HG03108 (cell line): ENCODE measurements around the gene AGRP.

Experiments used
- ATAC-seq: cut with Tn5 transposase; IDR thresholded peaks from one replicate; pipeline ENCODE4 v1.9.1; 2021; ENCODE audit warnings: moderate library complexity; ENCODE audit not compliant: unreplicated experiment

The AGRP gene

GRCh38 chr16:67463691-67464090, 19.7 kb downstream of the AGRP start:
- ATAC-seq = no peak

- ATAC-seq = no peak
These were observed 20.3 kb downstream of the AGRP start for GRCh38 chr16:67463059-67463458.

GRCh38 chr16:67462279-67462655, 21.1 kb downstream of the AGRP start:
- no peak for ATAC-seq

GRCh38 chr16:67461600-67462278, 21.6 kb downstream of the AGRP start:
- no peak for ATAC-seq

- no peak for ATAC-seq
These were observed 22.4 kb downstream of the AGRP start for GRCh38 chr16:67460961-67461360.

GRCh38 chr16:67460168-67460567, 23.2 kb downstream of the AGRP start:
- ATAC-seq = no peak

GRCh38 chr16:67459861-67460150, 23.5 kb downstream of the AGRP start:
- no peak for ATAC-seq

GRCh38 chr16:67459066-67459860, 24.1 kb downstream of the AGRP start:
- ATAC-seq = no peak

GRCh38 chr16:67458121-67458641, 25.2 kb downstream of the AGRP start:
- ATAC-seq = no peak

- ATAC-seq = no peak
These were observed 25.7 kb downstream of the AGRP start for GRCh38 chr16:67457611-67458010.

- ATAC-seq = no peak
These were observed 26.8 kb downstream of the AGRP start for GRCh38 chr16:67456391-67457081.

GRCh38 chr16:67454852-67455251, 28.5 kb downstream of the AGRP start:
- no peak for ATAC-seq

- no peak for ATAC-seq
These were observed 29.2 kb downstream of the AGRP start for GRCh38 chr16:67454104-67454503.

GRCh38 chr16:67451704-67452435, 31.5 kb downstream of the AGRP start:
- no peak for ATAC-seq

GRCh38 chr16:67451061-67451703, 32.2 kb downstream of the AGRP start:
- ATAC-seq = no peak

- ATAC-seq = no peak
These were observed 33.6 kb downstream of the AGRP start for GRCh38 chr16:67449739-67450138.

- no peak for ATAC-seq
These were observed 34.0 kb downstream of the AGRP start for GRCh38 chr16:67449336-67449735.

GRCh38 chr16:67448580-67448979, 34.8 kb downstream of the AGRP start:
- ATAC-seq = no peak

GRCh38 chr16:67447508-67448076, 35.8 kb downstream of the AGRP start:
- ATAC-seq = no peak

GRCh38 chr16:67446968-67447507, 36.3 kb downstream of the AGRP start:
- ATAC-seq = no peak
